Kidney glomerular epithelial cell (primary cell): ENCODE results near the gene BTBD6.

Experiments
- DNase-seq: peaks from one replicate; lab custom pipeline; 2025; lab: John Stamatoyannopoulos, UW

BTBD6 gene

GRCh38 chr14:105211086-105211757 is 37.1 kb upstream of the BTBD6 start:
- DNase-seq = no peak

DNA sequence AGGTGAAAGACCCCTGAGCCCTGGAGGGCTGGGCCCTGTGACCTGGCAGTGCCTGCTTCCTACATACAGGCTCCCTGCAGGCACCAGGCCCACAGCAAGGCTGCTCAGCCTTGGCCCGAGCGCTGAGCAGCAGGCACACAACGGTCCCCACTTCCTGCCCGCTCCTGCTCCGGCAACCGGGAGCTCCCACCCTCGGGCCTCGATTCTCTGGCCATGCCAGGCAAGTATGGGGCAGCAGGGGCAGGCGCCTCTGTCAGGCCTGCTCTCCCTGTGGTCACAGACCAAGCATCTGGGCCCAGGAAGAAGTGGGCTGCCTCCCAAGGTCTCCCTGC is 36.6 kb upstream of the BTBD6 start:
- DNase-seq = no peak

DNA sequence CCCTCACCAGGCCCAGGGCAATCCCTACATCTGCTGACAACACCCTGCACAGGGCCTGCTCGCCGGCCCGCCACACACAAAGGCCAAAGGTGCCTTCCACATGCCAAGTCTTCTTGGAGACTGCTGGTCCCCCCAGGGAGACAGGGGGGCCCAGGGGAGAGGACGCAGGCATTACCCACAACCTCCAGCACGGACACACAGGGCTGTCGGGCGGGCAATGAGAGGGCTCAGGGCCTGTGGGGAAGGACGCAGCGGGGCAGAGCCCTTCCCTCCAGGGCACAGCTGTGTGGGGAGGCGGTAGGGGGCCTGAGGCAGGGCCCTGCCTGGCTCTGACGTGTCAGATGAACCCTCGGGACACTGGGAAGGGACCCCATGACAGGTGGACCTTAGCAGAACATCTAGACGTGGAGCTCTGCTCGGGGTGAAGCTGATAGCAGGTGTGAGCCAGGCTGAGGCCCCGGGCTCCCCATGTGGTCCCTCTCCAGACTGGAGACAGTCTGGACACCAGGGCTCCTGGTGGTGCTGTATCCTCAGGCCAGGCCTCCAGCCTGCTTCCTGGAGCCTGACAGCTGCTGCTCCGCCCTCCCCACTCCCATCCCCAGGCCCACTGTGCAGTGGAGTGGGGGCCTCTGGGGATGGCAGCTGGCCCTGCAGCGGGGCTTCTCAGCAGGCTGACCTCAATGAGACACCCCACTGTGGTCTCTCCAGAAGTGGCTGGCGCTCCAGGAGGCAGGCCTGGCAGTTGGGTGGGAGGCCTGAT is 35.6 kb upstream of the BTBD6 start:
- DNase-seq = no peak

DNA sequence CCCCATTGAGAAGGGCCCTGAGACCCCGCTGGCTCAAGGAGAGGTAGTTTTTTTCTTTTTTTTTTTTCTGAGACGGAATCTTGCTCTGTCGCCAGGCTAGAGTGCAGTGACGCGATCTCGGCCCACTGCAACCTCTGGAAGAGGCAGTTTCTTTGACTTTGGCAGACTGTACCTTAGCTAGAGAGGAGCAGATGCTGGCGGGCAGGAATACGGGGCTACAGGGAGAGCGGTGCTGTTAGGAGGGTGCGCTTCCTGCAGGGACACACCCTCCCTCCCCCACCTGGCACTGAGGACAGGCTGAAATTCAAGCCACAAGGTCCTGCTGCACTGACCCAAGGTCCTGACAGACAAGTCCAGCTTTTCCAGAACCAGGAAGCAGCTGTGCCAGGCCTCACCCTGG is 35.0 kb upstream of the BTBD6 start:
- no peak for DNase-seq

GRCh38 chr14:105214324-105214915 is 33.9 kb upstream of the BTBD6 start:
- no peak for DNase-seq

DNA sequence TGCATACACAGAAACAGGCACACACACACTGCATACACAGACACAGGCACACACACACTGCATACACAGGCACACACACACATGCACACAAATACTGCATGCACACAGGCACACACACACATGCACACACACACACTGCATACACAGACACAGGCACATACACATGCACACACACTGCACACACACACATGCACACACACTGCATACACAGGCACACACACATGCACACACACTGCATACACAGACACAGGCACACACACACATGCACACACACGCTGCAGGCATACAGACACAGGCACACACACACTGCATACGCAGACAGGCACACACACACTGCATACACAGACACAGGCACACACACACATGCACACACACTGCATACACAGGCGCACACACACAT is 32.7 kb upstream of the BTBD6 start:
- no peak for DNase-seq

GRCh38 chr14:105216490-105217247 is 31.7 kb upstream of the BTBD6 start:
- no peak for DNase-seq

DNA sequence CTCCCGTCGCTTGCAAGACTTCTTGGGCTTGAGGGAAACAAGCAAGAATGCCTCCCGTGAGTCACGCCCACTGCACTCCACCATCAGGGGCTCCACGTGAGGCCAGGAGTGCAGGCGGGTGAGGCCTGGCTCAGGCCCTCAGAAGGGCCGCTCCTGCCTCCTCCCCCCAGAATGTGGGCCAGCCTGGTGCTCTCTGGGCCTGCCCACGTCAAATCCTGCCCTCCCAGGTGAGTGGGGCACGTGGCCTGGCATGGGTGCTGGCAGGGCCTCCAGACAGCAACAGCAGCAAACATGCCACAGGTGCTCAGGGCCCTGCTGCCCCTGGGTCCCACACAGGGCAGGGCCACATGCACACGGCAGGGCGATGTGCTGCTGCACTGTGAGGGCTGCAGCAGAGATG is 30.6 kb upstream of the BTBD6 start:
- DNase-seq = no peak

- DNase-seq = no peak
These were observed 29.7 kb upstream of the BTBD6 start for GRCh38 chr14:105218611-105219010.

DNA sequence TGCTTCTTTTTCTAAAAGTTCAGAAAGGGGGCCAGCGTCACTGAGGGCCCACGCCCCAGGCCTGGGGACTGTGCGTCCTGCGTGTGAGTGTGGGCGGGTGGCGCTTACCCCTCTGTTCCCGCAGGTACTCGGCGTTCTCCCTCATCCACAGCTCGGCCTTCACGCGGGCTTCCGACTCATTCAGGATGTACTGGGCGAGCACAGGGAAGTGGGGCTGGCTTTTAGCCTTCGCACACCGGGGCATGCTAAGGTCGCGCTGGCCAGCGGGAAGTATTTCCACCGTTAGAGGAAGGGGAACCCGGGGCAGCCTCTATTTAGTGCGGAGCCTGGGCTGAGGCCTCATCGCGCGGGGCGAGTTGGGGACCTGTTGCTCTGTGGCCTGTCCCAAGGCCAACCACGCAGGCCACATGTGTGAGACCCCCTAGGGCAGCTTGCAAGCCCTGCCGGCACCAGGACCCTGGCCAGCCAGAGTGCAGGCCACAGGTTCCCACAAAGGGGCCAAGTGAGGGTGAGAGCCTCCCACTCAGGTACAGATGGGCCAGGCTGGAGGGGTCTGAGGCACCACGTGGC is 29.2 kb upstream of the BTBD6 start:
- DNase-seq = no peak

DNA sequence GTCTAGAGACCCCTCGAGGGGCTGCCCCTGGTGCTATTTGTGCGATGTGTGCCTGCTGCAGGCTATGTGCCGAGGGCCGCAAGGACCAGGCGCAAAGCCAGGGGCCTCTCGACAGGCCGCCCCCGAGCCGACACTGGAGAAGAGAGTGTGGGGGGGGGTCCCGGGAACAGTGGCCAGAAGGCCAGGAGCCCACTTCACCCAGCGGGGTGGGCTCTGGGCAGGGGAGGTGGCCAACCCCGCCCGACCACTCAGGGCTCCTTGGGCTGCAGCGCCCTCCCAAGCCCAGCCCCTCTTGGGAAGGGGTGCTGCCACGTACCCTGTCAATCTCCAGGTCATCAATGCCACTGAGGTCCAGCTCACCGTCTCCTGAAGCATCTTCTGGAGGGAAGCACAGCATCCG is 28.6 kb upstream of the BTBD6 start:
- no peak for DNase-seq

DNA sequence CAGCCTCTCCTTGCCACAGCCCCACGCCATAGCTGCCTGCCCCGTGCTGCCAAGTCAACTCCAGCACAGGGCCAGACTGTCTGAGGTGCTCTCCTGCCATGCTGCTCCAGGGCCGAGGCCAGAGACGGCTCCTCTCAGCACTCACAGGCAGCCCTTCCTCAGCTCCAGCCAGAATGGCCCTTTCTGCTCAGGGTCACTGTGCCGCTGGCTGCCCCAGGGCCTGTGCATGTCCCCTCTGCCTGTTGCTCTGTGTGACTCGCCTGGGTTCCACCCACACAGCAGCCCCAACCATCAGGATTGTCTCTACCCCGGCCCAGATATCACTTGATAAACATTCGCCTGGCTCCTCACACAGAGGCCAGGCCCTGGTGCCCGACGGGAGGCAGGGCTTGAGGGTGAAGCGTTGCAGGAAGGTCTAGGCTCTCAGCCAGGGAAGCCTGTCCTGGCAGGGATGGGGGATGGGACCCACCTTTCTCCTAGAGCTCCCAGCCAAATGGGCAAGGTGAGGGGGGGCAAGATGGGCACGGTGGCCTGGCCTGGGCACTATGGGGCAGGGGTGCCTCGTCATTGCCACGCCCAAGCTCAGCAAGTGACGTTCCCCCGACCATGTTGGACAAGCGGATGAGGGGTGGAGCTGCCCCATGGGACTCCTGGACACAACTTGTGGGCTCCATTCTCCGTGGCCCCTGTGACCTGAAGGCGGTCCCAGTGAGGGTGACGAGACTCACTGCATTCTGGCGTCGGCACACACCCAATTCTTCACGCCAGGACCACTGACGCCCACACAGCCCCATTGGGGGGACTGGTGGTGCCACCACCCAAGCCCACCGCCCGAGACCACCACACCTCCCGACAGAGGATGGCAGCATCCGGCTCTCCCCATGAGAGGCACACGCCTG is 27.4 kb upstream of the BTBD6 start:
- no peak for DNase-seq

DNA sequence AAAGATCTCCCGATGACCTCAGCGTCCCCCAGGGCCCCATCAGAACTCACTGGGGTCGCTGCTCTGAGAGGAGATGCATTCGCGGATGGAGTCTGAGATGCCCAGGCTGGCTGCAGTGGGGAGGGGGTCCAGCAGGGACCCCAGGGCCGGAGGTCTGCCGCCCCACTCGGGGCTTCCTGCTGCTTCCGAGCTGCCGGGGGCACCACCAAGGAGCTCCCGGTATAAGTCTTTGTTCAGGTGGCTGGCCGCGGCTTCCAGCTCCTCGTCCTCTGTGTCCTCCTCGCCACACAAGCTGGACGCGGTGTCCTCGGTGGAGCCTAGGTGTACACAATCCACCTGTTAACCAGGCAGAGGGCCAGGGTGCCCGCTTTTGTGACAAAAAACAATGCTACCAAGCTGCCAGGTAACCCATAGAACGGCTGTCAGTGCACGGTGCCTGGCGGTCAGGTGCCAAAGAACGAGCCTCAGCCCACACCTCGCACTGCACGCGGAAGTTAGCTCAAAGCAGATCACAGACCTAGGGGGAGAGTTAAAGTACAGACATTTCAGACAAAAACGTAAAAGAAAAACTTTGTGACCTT is 26.6 kb upstream of the BTBD6 start:
- no peak for DNase-seq

DNA sequence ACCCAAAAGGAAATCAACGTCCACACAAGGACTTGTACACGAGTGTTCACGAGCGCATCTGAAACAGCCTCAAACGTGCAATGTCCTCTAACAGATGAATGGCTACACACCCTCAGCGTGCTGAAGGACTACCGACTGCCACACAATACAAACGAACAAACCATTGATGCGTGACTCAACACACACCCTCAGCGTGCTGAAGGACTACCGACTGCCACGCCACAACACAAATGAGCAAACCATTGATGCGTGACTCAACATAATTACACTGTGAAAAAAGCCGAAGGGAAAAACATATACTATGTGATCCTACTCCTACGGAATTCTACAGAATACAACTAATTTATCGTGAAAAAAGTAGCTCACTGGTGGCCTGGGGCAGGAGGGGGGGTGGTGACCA is 25.1 kb upstream of the BTBD6 start:
- no peak for DNase-seq

- DNase-seq = no peak
These were observed 24.4 kb upstream of the BTBD6 start for GRCh38 chr14:105223770-105224544.

DNA sequence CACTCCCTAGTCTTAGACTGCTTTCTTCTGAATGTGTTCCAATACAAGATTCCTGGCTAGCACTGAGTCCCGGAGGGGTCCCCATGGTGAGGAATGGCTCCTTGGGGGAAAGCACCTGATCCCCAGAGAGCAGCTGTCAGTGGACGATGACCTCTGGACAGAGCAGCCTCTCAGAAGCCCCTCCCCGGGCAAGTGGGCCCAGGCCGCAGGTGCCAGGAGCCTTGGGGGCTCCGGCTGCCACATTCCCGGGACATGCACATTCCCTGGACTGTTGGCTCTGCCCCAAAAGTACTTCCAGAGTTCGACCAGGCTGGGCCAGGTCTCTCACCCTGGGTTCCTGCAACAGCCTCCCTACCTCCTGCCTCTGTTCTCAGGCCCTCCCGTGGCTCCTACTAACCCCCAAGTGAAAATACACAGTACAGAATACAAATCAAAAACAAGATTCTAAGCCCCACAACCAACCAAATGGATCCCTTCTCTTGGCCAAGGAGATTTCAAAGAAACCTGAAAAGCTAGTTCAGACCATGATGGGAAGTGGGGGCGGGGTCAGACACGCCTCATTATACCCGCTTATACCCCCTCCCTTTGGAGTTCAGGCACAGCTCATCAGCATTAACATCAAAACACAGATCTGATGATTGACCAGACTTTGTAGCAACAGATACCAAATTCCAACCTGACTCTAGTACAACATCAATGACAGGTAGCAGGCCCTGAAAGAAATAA is 23.3 kb upstream of the BTBD6 start:
- no peak for DNase-seq

GRCh38 chr14:105226198-105226597 is 22.1 kb upstream of the BTBD6 start:
- DNase-seq = no peak

DNA sequence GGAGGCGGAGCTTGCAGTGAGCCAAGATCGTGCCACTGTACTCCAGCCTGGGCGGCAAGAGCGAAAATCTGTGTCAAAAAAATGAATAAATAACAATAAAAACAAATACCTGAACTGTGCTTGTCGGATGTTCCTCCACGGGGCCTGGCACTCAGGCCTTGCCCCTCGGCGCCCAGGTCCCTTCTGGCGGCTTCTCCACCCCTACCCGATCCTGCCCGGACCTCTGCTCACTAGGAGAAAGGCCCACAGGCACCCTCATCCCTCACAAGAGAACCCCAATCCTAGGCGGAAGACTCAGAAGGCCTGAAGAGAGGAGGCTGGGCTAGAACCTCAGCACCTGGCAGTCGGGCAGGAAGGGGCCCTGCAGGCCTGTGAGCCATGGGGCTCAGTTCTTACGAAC is 21.0 kb upstream of the BTBD6 start:
- no peak for DNase-seq

GRCh38 chr14:105228562-105228961 is 19.8 kb upstream of the BTBD6 start:
- DNase-seq = no peak
